ENCODE data around the gene NR2F1. TPM values are rescaled to one million over a fixed set of nuclear protein-coding genes. Genes with fewer than 3 reads are reported as not detected.
"Not testable (repeated sequence)": the region's sequence is repeated elsewhere in the genome, so short reads cannot be mapped to it uniquely, and the experiment has no call there.

NR2F1 gene
- total RNA-seq (2014; rRNA removed; shearing (Covaris generic)): 19.7 and 24.5 TPM in 2 replicates

DNA sequence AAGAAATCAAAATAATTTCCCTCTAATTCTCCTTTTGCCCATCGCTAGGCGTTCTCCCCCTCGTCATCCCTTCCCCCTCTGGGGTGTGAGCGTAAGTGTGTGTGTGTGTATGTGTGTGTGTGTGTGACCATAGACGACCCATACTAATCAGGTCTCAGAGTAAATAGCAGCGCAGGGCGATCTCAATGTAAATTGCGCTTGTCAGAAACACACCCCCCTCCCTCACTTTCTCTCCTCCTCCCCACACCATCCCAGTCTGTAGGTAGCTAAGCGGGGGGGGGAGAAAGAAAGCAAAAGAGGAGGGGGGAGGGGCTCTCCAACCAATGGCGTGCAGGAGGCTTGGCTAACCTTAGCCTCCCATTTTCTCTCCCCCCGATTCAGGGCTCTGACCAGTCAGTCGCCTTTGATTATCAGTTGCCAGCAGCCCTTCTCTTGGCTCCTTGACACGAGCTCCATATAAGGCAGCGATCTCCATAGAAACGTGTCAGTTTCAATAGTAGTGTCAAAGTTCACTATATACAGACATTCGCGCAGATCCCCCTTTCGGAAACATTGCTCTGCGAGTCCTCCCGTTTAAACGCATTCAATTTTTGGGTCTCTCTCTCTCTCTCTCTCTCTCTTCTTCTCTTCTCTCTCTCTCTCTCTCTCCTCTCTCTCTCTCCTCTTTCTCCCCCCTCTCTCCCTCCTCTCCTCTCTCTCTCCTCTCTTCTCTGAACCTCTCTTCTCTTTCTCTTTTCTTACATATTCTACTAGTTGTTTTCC lies at the start of gene NR2F1:
Gene NR2F1, plus strand, starts transcription at position 546 of the 762 bp plus-strand sequence. CDS start 1,802 bp downstream, outside the sequence.
- DNase-seq (ENCODE audit: low spot score): peak; percentile 94

DNA sequence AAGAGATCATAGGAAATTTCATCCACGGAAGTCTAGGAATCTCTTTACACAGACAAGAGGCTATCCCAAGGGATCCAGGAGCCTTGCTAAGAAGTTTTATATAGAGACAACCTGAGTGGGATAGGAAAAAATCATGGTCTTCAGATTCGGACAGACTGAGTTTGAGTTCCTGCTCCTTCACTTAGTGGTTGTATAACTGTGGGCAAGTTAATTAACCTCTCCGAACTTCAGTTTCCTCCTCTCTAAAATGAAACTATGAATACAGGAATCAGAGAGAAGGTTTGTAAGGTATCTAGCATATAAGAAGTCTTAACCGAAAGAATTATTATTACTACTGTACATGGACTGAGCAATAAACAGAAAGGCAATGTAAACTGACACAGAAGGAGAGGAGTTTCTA lies 37.1 kb upstream of the NR2F1 start:
- no peak for DNase-seq (ENCODE audit: low spot score)

DNA sequence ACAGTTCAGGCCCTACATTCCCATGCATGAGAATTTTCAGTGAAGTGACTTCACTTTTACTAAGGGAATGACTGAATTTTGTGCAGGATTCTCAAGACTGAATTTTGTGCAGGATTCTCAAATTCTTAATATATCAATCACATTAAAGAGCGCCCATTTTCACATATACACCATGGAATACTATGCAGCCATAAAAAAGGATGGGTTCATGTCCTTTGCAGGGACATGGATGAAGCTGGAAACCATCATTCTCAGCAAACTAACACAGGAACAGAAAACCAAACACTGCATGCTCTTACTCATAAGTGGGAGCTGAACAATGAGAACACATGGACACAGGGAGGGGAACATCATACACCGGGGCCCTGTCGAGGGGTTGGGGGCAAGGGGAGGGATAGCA lies 33.4 kb upstream of the NR2F1 start:
- not testable (repeated sequence) for DNase-seq (ENCODE audit: low spot score)

DNA sequence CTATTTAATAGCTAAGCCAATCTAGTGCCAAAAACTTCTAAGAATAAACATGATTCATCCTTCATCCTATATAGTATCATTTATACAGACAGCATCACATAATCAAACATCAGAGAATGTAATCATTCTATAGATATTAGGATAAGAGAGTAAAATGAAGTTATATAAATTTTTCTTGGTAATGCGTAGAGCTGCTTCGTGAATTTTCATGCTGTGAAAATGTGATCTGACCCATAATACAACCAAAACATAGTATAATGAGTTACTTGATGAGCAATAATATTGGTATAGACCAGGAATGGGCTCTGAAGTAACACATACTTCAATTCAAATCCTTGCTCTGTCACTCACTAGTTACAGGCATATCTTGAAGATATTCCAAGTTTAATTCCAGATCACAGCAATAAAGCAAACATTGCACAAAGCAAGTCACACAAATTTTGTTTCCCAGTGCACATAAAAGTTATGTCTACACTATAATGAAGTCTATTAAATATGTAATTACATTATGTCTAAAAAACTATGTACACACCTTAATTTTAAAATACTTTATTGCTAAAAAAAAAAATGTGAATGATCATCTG lies 25.9 kb upstream of the NR2F1 start:
- no peak for DNase-seq (ENCODE audit: low spot score)

DNA sequence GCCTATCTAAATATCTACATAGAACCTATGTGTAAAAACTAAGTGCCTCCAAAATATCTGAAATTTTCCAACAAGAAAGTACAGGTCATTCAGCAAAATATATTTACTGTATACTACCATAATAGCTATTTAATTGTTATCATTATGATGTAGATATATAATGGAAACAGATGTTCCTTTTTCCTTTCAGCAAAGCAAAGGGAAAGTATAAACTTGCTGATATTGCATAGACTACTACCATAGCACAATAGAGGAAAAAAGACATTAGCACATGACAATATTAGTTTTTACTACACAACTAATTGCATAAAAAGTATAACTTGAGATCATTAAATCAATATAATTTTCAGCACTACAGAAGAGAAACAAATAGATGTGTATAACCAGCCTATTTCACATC lies 16.9 kb upstream of the NR2F1 start:
- no peak for DNase-seq (ENCODE audit: low spot score)

DNA sequence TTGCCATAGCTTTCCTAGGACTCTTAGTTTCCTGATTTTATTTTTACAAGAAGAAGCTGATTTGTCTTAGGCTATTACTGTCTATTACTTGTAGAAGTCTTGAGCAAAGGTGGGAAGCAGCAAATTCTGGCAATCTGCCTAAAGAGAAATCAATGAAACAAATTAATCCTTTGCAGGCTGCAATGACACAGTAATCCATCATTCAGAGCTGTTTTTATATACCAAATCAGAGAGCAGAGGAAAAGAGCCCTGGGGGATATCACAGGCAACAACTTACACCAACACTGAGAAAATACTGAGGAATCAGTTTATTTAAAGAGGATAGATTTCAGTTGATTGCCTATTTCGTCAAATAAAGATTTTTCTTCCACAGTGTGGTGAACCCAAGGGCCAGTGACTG lies 15.6 kb upstream of the NR2F1 start:
- no peak for DNase-seq (ENCODE audit: low spot score)

DNA sequence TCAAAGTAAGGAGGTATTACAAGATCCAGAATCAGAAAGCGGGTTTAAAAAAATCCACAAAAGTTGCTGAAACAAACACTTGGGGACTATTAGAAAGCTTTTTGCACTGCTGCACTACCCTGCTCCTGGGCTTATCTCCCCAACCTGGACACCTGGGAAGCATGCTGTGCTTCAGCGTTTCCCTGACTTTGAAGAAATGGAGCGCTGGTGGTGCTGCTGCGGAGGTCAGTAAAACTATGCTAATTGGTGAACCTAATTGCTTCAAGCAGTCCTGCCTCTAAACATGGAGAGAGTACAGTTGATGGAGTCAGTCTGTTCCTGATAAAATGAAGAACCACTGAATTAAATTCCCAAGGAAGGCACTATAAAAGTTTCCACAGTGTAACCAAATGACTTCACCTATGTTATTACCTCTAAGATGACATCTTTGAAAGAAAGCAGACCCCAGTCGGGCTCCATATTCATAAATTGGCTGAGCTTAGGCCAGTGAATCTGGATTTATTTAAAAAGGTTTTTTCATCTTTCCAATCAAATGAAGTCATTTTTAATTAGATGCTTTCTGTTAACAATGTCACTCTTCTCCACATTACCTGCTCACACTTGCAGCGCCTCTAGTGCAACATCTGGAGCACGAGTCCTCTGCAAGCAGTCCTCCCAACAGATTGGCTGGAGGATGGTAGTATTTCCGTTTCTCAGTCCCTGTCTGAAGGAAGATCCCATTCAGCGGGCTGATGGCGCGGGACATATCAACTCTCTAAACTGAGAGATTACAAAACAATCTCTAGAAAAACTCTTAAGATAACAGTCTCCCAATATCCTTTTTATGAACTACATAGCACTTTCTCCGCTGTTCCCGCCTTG lies 13.5 kb upstream of the NR2F1 start:
- no peak for DNase-seq (ENCODE audit: low spot score)

DNA sequence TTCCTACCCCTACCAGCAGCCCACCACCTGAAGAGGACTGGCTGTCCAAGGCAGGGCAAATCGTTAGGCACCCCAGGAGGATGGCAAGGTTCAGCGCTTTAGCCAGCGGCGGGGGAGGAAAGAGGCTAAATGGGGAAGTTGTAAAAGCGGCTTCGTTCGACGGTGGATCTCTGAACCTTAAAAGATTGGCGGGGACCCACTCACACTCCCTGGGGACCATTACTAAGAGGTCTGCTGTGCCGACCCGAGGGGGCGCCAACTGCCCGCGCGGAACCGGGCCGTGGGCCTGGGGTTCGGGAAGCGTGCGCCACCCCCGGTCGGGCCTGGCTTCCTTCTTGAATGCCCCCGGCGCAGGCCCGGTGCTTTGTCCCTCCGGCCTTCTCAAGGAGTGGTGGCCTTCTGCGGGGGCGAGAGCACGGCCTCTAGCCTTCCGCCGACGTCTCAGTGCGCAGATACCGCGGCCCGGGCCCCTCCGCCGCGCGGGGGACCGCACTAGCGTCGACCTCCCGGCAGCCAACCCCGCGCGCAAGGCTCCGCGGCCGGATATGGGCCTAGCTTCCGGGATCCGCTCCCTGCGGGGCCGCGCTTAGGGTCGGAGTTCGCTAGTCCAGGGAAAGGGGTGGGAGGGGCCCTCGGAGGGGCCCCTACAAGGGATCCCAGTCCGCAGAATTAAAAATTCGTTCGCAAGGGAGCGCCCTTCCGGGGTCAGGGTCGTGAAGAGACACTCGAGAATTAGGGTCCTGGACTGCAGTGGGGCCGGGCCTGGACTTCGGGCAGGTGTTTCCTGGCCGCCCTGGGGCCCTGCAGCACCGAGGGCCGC lies 12.5 kb upstream of the NR2F1 start:
- DNase-seq (ENCODE audit: low spot score): no peak

DNA sequence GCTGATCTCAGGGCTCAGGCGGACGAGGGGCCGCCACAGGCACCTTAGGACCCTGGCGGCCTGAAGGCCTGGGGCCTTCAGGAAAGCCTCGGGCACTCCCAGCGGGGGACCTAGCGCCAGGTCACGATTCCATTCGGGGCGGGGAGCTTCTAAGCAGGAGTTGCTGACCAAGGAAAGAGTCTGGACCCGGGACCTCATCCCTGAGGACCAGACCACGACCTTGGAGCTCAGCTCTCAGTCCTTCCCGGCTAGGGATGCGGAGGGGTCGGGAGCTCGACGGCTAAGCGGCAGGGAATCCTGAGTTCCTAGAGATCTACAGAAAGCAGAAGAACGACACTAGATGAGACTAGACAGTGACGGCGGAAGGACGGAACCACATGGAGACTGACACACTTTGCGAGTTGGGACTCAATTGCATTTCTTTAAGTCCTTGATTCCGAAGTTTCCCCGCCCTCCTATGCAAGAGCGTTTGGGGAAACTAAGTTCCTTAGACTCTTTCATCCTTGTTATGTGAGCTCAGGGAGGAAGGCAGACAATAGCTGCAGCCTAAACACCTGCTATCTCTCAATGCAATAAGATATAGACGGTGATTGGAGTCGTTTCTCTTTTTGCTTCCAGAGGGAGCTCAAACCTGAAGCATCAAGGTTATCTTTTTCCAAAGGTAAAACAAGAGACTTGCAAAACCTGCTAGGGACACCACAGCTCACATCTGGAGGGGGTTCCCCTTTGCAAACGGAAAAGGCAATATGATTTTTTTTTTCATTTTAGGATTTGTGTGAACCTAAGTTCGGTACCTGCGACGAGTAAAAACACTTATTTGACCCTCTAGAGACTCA lies 11.7 kb upstream of the NR2F1 start:
- no peak for DNase-seq (ENCODE audit: low spot score)

DNA sequence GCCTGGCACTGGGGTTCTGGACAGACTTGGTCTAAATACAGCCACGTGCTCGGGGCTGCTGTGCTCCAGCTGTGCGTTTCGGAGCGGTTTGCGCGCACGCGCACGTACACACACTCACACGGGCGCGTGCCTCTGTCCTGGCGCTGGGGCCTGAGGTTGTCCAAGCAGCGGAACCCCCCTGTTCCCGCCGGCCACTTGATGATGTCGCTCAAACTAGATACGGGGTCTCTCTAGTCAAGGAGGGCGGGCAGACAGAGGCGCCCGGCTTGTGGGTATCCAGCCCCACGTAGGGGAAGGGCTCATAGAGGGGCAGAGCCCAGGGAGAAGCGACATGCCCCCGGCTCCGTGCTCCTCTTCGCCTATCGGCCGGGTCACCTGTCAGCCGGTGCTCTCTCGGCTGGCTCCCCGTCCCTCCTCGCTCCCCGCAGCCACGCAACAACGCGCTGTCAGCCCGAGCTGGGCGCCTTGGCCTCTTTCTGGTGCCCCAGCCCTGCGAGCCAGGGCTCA lies 10.9 kb upstream of the NR2F1 start:
- DNase-seq (ENCODE audit: low spot score): no peak

DNA sequence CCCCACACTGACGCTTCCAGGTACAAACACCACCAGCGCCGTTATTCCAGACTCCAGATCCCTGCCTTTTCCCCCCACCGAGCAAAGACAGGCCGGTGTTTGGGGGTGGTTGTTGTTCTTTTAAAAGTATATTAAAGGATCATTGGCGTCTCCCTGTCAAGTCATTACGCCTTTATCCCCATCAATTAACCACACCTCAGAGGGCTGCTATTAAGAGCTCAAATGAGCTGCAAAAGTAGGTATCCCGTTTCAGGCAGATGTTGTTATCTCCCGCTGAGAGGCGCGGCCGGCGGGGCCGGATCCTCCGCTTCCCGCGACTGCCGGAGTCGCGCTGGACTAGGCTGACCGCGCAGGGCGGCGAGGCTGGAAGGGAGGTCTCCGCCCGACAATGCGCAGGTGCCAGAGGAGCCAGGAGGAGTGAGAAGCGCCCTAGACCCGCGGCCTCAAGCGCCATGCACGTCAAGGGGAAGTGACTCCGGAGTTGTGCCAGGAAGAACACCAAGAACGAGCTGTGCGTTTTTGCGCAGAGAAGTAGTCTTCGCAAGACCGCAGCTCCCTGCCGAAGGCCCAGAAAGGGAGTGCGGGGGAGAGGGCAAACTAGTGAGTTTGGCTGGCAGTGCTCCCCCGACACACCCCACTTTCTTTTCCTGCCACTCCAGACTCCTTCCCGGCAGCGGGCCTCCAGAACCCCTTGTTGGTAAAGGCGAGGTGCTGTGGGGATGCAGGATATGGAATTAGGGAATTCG lies 10.2 kb upstream of the NR2F1 start:
- DNase-seq (ENCODE audit: low spot score): no peak

DNA sequence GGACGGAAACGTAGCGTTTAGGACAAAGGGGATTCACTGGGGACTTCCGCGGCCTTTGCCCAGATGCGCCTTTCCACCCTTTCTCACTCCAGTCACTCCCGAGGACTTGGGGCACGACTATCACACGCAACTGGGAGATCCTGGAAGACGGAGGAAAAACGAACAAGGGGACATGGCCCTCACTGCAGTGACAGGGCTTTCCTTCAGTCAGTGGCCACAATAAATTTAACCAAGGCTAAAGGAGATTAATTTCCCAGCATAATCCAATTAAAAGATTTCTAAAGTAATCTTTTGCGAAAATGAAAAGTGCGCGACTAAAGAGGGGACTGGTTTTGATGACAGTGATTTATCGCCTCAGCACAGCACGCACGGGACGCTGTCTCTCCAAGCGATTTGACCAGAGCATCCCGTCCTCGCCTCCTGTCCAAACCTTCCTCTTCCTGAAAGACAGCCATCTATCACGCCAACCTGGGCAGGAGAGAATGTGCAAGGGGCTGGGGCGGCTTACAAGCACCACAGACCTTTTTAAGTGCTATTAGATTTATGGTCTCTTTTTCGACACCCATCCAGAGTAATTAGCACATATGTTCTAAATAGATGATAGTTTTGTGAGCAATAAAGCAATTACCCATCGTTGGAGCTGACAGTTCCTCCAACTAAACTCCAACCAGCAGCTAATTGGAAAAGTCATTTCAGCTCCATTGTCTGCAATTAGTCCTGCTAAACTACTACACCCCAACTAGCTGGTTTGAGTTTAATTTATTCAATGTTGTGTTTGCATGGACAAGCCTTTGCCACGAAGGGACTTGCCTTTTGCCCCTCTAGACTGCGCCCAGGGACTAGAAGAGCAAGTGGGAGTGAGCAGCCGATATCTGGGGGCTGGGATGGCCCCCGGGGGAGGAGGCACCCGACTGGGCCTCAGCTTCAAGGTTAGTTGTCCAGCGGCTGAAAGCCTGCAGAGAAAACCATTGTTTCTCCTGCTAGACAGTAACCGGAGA lies 9.4 kb upstream of the NR2F1 start:
- DNase-seq (ENCODE audit: low spot score): no peak

DNA sequence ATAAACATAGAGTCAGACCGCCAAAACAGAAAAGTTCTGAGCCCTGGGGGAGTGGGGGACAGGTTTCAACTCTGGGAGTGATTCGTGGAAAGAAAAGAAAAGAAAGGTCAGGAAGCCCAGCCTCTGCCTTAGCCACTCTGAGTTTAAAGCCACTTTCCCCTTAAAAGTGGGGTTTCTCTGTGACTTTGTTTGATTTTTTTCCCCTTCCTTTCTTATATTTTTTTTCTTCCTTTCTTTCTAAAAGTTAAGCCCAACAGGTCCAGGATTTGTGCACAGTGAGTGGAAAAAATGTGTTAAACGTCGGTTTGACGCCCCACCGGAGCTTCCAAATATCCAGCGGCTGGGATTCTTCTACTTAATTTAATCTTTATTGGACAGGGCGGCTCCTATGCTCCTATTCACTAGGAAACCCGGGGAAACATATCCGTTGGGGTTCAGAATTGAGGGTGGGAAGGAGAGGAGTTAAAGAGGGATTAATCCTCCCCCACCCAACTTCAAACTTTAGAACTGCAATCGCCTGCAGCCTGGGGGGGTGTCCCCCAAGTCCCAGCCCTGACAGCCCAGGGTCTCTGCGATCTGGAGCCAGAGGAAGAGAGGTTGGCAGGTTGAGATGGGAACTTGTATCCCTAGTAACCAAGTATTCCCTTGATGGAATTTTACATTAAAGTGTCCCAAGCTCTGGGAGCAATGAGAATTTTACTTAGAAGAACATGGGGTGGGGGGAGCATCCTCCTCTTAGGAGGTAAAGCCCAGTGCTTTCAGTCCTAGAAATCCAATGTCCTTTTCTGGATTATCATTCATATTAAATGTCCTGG lies 8.3 kb upstream of the NR2F1 start:
- no peak for DNase-seq (ENCODE audit: low spot score)

DNA sequence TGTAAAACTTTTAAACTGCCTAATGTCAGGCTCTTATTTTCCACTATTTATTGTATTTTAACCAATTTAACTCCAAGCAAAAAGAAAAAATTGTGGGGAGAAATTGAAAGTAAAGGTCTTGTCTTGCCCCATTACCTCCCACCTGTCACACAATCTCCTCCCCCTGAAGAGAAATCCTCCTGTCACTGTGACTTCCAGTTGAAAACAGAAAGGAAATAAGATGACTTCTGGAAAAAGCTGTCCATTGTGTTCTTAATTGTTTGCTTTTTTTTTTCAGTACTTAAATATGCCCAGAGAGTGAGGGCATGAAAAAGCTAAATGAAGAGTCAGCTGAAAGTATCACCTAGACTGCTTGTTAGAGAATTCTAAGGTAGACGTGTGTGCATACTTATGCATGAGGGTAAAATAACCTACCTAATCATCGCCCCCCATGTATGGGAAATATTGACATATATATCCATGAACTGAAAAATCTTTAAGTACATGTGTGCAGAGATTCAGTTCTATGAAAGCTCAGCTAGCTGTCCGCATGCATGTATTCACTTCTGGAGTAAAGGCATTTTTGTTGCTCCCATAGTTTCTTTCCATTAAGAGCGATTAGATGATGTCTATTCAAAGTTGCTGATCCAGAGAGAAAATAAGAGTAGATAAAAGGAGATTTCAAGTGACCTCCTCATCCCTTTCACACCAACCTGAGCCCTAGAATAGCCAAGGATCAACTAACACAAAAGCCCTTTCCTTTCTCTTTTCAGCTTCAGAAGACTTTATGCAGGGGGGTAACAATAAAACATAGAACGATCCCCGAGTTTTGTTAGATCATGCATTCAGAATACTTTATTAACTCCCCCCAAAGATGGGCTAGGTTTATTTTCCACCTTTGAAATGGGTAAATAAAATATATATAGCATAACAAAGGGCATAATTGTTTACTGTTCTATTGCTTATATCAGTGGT lies 7.3 kb upstream of the NR2F1 start:
- no peak for DNase-seq (ENCODE audit: low spot score)

DNA sequence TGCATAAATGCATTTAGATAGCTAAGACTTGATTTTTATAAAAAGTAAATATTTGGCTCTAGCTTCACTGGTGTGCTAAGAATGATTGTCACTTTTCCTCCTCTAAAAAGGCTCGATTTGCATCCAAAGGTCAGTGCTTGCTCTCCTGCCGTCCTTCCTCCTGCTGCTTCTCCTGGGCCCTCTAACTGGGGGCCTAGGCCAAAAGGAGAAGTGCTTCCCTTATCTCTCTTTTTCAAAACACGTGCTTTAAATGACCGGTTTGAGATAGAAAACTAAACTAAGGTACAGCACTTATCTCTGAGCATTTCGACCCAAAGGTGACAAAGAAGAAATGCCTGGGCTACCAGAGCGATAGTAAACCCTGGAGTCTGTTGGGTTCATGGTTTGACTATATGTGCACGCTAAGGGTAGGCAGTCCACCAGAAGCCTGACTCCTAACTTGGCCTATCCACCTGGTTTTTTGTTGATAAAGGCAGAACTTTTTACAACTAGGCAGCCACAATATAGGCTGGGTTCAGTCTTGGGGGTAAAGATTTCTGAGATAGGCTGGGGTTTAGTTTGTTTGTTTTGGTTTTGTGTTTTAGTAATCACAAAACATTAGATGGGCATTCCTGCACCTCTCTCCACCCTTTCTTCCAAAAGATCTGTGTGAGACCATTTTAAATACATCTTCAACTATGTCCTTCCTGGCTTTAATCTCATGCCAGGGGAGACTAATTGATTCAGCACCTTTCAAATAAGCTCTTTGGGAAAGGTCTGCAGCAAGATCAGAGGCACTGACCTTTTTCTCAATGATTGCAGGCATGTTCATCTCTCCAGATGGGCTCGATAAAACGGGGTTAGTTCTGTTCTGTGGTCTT lies 5.8 kb upstream of the NR2F1 start:
- no peak for DNase-seq (ENCODE audit: low spot score)

All from HT-29 (cell line).